Stimulated activated CD8-positive, alpha-beta memory T cell treated with anti-CD3 and anti-CD28 coated beads, Interleukin-2, amount 100 ng/mL, for 1 hour (primary cell): ENCODE measurements around the gene LRP3.

Source experiments
- DNase-seq, 2 donors: peaks; one replicate each; pipeline ENCODE4 v3.0.0-alpha.2; 2020; ENCODE audit warnings: low read depth in 2 of 2

Gene LRP3

DNA sequence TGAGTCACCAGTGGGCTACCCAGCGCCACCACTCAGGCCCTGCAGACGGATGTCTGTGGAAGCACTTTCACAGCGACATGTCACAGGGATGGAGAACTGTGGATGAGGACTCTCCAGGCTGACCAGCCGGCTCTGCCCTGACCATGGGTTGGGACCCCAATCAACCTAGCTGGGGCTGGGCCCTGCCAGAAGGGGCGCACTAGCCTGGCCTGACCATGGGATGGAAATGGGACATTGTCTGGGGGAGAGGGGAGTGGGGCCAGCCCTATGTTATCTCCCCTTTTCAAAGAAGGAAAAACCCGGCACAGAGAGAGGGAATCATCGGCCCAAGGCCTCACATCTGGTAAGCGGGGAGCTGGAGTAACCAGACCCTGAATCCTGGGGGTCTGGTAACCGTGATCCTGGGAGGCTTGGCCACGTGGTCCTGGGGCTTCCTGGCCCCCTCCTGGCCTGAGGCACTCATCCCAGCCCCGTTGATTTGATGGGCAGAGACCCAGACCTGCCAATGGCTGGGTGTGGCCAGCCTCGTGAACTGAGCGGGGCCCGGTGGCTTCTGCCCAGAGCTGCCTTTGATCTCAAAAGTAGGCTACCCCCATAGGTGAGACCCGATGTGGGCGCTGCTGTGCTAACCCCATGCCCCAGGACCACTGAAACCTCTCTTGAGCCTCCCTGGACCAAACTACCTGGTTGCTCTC lies 42.7 kb downstream of the LRP3 start:
- DNase-seq: no peak

- no peak for DNase-seq
Measured at GRCh38 chr19:33238481-33239149, 44.5 kb downstream of the LRP3 start.

- DNase-seq: no peak
Measured at GRCh38 chr19:33239223-33239975, 45.3 kb downstream of the LRP3 start.

DNA sequence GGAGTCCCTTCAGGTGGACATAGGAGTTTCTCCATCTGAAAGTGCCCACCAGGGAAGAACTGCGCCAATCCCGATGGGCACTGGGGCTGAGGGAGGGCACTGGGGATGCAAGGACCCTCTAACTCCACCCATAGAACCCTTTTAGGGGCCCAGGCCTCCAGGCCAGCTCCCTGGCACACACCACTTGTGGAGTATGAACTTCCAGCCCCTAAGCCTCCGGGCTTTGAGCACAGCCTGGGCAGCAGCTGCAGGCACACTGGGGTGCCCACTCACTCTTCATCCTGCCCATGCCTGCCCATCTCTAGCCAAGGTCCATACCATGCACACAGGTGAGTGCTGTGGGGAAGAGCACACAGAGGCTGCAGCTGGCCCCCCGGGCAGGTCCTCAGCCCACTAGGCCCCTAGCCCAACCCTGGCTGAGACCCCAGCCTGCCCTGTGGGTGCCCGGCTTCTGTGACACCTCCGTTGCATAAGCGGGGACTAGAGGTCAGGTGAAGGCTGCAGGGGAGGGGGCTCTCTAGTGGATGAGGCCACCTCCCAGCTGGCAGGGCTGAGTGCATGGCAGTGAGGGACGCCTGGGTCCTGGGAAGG lies 46.1 kb downstream of the LRP3 start:
- no peak for DNase-seq

- no peak for DNase-seq
Measured at GRCh38 chr19:33241091-33241529, 47.0 kb downstream of the LRP3 start.

- DNase-seq: no peak
Measured at GRCh38 chr19:33241530-33242101, 47.5 kb downstream of the LRP3 start.

DNA sequence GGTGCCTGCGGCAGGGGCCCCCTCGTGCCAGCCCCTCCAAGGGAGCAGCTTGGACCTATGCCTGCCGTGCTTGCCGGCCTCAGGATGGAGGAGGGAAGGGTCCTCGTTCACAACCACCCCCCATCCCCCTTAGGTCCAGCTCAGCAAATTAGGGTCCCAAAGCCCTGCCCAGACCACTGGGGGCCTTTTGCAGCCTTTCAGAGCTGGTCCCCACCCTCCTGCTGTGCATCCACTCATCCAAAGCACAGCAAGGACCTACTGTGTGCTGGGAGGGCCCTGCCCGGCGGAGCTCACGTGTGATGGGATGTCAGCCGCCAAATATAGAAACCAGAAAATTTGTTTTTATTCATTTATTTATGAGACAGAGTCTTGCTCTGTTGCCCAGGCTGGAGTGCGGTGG lies 48.0 kb downstream of the LRP3 start:
- DNase-seq: no peak

- DNase-seq: no peak
Measured at GRCh38 chr19:33242911-33243310, 48.8 kb downstream of the LRP3 start.

GRCh38 chr19:33245948-33246708 lies 52.0 kb downstream of the LRP3 start:
- DNase-seq: no peak

DNA sequence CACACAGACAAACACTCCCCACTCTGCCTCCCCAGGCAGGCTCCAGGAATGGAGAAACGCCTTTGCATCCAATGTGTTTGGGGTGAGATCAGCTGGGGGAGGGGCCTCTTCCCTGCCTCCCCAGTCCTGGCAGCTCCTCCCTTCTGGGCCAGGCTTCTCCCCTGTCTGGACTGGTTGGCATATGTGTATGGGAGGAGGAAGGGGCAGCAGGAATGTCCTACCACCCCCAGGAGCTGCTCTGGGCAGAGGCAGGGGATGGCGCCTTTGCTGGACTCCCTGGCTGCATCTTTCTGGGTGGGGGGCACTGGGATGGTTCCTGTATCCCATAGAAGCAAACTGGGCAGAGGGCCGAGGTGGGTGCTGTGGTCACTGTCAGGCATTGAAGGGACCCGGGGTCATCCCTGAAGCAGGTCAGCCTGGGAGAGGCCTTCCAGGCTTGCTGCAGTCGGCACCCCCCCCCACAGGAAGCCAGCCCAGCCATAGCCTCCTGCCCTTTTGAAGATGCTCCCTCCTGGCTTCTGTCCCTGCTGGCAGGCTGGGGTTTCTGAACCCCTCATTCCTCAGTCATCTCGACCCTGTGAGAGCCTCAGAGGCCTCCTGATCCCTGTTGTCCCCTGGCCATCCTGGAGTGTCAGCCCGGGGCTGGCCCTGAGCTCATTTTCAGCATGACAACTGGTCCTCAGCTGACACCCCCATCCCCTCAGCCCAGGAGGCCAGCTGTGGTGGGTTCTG lies 52.7 kb downstream of the LRP3 start:
- no peak for DNase-seq

GRCh38 chr19:33247441-33247819 lies 53.3 kb downstream of the LRP3 start:
- no peak for DNase-seq

DNA sequence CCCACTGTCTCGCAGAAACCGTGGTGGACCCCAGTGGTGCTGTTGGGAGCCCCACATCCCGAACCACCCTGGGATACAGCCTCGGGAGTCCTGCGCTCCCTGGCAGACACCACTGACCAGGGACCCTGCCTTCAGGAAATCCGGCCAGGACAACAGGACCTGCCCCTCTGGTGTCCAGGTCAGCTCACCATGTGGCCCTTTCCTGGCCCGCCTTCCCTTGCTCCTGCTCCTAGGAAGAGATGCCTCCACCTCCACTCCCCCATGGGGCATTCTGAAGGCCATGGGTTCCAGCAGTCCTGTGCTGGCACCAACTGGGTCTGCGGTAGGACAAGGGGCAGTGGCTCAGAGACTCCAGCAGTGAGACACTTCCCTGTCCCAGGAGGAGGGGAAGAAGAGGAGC lies 54.0 kb downstream of the LRP3 start:
- no peak for DNase-seq

DNA sequence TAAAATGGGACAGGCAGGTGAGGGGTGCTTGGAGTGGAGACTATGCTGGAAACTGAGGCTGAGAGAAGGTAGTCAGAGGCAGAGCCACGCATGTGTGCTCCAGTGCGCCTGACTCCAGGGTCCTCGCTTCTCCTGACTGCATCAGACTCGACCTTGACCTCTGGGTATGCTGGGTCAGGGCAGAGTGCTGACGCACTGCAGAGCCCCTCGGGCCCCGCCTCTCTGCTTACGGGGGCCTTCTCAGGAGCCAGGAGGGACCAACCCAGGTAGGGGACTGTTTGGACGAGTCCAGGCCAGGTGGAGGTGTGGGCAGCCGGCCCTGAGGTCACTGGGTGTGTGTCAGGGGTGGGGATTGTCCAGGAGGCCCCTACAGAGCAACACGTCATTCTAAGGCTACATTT lies 54.4 kb downstream of the LRP3 start:
- no peak for DNase-seq

DNA sequence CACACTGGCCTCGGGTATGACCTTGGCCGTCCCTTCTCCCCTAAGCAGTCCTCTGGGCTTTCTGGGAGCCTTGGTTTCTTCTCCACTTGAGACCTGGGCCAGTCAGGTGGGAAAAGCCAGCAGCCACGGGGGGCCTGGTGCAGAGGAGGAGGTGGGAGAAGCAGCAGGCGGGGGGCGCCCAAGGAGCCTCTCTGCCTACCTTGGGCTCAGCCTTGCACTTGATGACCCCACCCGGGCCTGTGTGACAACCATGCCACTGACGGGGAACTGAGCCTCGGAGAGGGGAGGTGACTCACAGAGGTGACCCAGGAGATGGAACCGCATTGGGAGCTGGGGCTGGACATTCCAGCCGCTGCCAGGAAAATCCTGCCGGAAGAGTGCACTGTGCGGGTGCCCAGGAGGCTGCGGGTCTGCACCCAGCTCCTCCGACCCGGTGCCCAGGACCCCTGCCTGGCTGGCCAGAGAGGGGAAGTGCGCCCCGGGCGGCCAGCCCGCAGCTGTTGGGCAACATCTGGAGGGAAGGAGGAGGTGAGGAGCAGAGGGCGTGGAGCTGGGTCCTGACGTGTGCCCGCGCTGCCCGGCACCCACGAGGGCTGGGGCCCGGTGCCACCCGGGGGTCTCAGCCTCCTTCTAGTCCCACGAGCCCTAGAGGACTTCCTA lies 55.0 kb downstream of the LRP3 start:
- no peak for DNase-seq

GRCh38 chr19:33249740-33250366 lies 55.7 kb downstream of the LRP3 start:
- no peak for DNase-seq

GRCh38 chr19:33250500-33250899 lies 56.4 kb downstream of the LRP3 start:
- no peak for DNase-seq

GRCh38 chr19:33251076-33251475 lies 56.9 kb downstream of the LRP3 start:
- DNase-seq: no peak

- no peak for DNase-seq
Measured at GRCh38 chr19:33251526-33252090, 57.5 kb downstream of the LRP3 start.

- no peak for DNase-seq
Measured at GRCh38 chr19:33252418-33252962, 58.4 kb downstream of the LRP3 start.
